Measurements from ENCODE around the gene NRM. TPM values are rescaled to one million over a fixed set of nuclear protein-coding genes. Genes with fewer than 3 reads are reported as not detected.
A peak's percentile ranks its signal among the peaks of the same experiment; 100 is the strongest.

The NRM gene
- total RNA-seq, 1 donor from 2014 or later = 6.1 TPM

DNA sequence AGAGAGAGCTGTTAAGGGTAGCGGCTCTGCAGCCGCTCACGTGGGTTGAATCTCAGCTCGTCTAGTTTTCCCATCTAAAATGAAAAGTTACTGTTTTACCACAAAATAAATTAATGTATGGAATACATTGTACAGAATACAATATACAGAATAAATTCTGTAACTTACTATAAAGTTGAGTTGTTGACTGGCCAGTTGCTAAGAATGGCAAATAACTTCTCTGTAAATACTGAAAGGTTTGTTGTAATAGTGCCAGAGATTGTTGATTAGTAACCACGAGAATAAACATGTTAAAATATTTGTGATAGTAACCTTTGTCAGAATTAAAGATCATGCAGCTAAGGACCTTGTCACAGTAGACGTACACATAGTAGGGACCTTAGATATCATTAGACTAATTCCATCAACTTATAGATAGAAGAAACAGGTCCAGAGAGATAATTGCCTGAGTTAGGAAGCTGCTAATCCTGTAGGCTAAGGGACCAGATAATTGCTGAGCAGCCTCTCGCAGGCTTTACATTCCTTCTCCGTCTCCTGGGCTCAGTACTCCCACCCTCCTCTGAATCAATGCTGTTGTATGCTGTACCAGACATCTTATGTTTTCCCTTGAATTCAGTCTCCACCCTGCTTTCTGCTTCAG lies 544 bp upstream of the NRM start:
- DNase-seq (ENCODE audit: extremely low spot score in 2 of 2) = no peak
- intact Hi-C loops (cut with DNase I) = no loop called here
- Histone ChIP-seq H3K27me3 (no peaks in the 10 kb centered on the region), H3K36me3 (no peaks in the 10 kb centered on the region), H3K27ac (peak overlapping the region; percentile 92), H3K4me3 (peak overlapping the region; percentile 55 to 76), H3K9me3 (no peaks in the 10 kb centered on the region), H3K4me1 (peaks cover 29% of the 10 kb centered on the region)
- TF ChIP-seq, protein P1, sequence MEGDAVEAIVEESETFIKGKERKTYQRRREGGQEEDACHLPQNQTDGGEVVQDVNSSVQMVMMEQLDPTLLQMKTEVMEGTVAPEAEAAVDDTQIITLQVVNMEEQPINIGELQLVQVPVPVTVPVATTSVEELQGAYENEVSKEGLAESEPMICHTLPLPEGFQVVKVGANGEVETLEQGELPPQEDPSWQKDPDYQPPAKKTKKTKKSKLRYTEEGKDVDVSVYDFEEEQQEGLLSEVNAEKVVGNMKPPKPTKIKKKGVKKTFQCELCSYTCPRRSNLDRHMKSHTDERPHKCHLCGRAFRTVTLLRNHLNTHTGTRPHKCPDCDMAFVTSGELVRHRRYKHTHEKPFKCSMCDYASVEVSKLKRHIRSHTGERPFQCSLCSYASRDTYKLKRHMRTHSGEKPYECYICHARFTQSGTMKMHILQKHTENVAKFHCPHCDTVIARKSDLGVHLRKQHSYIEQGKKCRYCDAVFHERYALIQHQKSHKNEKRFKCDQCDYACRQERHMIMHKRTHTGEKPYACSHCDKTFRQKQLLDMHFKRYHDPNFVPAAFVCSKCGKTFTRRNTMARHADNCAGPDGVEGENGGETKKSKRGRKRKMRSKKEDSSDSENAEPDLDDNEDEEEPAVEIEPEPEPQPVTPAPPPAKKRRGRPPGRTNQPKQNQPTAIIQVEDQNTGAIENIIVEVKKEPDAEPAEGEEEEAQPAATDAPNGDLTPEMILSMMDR (IDR thresholded peaks at IDR 0.05) = no peak
- TF ChIP-seq POLR2AphosphoS5 (IDR thresholded peaks at IDR 0.05; ENCODE audit: insufficient read depth in 1 of 2, low read depth in 1 of 2) (no peak), POLR2A (IDR thresholded peaks at IDR 0.05) (no peak)

DNA sequence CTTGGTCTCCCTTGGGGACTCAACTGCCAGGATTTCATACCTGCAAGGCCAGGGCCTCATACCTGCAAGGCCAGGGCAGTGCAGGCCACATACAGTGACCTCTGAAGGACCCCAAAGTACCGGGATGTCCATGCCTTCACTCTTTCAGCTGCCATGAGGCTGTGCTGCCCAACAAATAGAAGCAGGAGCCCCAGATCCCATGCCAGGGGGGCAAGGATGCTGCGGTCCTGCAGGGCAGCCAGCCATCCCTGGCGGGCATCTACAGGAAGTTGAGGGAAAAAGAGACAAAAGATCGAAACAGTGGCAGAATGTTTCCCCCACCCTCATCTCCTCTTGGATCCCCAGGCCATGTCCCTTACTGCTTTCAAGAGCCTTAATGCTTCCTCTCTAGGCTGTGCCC lies 799 bp downstream of the NRM start:
- Histone ChIP-seq H3K4me3 (peak overlapping the region; percentile 55 to 76), H3K9me3 (no peaks in the 10 kb centered on the region), H3K4me1 (peaks cover 41% of the 10 kb centered on the region), H3K36me3 (no peaks in the 10 kb centered on the region), H3K27ac (peak overlapping the region; percentile 92), H3K27me3 (no peaks in the 10 kb centered on the region)
- no peak for DNase-seq (ENCODE audit: extremely low spot score in 2 of 2)
- TF ChIP-seq POLR2A (IDR thresholded peaks at IDR 0.05) = no peak
- TF ChIP-seq, protein P1 (IDR thresholded peaks at IDR 0.05) = no peak
- no peak for TF ChIP-seq POLR2AphosphoS5 (IDR thresholded peaks at IDR 0.05; ENCODE audit: insufficient read depth in 1 of 2, low read depth in 1 of 2)
- intact Hi-C loops (cut with DNase I) = loop anchor here (10.0 kb wide), 2 partner anchors 75 to 195 kb away; partner anchors contain the start of genes DDR1, MRPS18B and PPP1R10

DNA sequence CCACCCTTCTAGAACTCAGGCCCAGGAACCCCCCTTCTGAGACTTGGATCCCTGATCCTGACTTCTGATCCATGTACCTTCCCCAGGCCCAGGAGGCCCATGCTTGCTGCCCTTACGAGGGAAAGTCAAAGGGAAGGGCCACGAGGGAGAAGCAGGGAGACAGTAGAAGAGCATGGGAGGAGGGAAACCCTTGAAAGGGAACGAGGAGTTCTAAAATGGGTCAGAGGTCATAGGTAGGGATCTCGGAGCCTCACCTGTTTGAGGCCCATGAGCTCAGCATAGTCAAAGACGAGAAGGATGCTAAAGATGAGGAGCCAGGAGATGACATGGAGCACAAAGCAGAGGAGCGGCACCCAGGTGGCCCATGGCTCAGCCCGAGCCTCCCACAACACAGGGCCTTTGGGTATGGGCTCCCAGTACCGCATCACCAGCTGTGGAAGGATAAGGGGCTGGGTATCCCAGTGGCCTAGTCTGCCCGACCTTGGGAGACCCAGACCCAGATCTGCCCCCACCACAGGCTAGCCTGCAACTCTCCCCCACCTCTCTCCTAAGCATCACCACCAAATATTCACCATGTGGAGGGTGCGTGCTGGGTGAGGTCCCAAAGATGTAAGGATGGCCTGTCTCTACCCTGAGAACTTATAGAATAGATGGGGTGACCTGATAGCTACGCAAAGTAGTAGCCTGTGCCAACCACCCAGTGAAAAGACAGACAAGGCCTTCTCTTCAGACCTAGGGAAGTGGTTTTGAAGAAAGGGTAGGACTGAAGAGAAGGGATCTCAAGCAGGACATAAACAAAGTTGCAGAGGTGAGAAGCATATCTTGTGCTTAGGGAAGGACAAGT lies 1.5 kb downstream of the NRM start:
- peaks cover 48% of the 10 kb centered on the region for H3K4me1 ChIP-seq
- H3K36me3 ChIP-seq = no peaks in the 10 kb centered on the region
- TF ChIP-seq POLR2AphosphoS5 (IDR thresholded peaks at IDR 0.05; ENCODE audit: insufficient read depth in 1 of 2, low read depth in 1 of 2) (no peak), POLR2A (IDR thresholded peaks at IDR 0.05) (no peak)
- intact Hi-C loops (cut with DNase I) = loop anchor here (10.0 kb wide), 2 partner anchors 74 to 196 kb away; partner anchors contain the start of genes DDR1, MRPS18B and PPP1R10
- H3K9me3 ChIP-seq = no peaks in the 10 kb centered on the region
- H3K27ac ChIP-seq = peak overlapping the region; percentile 92
- H3K4me3 ChIP-seq = peak overlapping the region; percentile 55 to 76
- H3K27me3 ChIP-seq = no peaks in the 10 kb centered on the region
- no peak for DNase-seq (ENCODE audit: extremely low spot score in 2 of 2)

DNA sequence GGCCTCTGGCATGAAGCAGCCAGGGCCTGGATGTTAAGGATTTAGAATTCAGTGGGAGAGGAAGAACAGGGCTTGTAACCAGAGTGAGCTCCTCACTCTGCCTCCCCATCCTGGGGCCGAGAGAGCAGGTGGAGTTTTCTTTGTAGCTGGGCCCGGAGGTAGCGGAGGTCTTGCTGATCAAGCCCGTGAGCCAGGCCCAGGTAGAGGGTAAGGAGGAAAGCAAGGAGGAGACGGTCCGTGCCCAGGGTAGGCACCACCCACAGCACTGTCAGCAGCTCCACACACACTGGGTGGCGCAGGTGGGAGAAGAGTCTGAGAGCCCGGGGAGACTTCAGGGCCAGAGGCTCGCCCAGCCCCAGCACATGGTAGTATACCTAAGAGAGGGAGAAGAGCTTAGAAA lies 2.2 kb downstream of the NRM start:
- Histone ChIP-seq H3K4me1 (peaks cover 55% of the 10 kb centered on the region), H3K27me3 (no peaks in the 10 kb centered on the region), H3K4me3 (peak overlapping the region in 1 of 2 donors; percentile 93), H3K9me3 (no peaks in the 10 kb centered on the region), H3K36me3 (no peaks in the 10 kb centered on the region), H3K27ac (peak overlapping the region; percentile 92)
- no peak for DNase-seq (ENCODE audit: extremely low spot score in 2 of 2)
- intact Hi-C loops (cut with DNase I) = loop anchor here (10.0 kb wide), 2 partner anchors 74 to 196 kb away; partner anchors contain the start of genes DDR1, MRPS18B and PPP1R10
- TF ChIP-seq POLR2AphosphoS5 (IDR thresholded peaks at IDR 0.05; ENCODE audit: insufficient read depth in 1 of 2, low read depth in 1 of 2) (no peak), POLR2A (IDR thresholded peaks at IDR 0.05) (no peak)
- TF ChIP-seq, protein P1 (IDR thresholded peaks at IDR 0.05) = no peak

DNA sequence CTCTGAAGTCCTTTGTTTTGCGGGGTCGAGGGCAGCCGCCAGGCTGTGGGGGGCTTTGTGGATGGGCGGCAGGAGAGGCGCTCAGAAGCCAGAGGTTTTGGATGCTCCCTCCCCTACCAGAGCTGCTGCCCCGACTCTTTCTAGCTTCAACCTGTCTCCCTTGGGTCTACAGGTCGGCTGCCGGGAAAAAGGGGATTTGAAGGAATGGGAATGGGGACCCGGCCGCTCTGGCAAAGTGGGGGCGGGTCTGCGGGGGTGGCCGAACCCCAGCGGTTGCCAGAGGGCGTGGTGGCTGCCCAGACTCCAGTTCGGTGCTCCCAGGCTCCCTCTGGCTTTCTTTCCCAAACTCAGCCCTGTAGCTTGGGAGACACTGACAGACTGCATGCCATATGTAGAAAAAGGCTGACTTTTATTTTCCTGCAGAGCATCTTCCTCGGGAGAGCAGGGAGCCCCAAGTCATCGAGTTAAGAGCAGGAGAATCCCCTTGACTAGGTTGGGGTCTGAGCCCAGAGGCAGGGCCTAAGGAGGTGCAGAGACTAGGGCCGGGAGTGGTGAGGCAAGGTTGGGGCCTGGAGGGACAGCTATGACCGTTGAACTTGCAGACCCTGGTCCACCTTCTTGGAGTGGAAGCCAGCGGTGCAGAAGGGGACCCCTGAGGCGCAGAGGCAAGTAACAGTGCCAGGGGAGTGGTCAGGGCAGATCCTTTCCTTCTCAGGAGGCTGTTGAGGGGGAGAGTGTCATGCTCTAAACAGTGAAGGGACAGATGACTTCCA lies 2.9 kb downstream of the NRM start:
- TF ChIP-seq, protein P1 (IDR thresholded peaks at IDR 0.05) = peak in 1 of 3 experiments; percentile 20
- peak in 1 of 2 donors; percentile 2 for TF ChIP-seq POLR2AphosphoS5 (IDR thresholded peaks at IDR 0.05; ENCODE audit: insufficient read depth in 1 of 2, low read depth in 1 of 2)
- TF ChIP-seq POLR2A (IDR thresholded peaks at IDR 0.05) = no peak
- no peaks in the 10 kb centered on the region for H3K36me3 ChIP-seq
- DNase-seq (ENCODE audit: extremely low spot score in 2 of 2) = no peak
- intact Hi-C loops (cut with DNase I) = loop anchor here (2.0 to 10.0 kb wide), 3 partner anchors 33 to 197 kb away; partner anchors contain the start of genes DDR1, MRPS18B, PPP1R10 and TUBB
- H3K4me3 ChIP-seq = peak overlapping the region; percentile 93 to 97
- H3K27ac ChIP-seq = peak overlapping the region; percentile 92
- peaks cover 62% of the 10 kb centered on the region for H3K4me1 ChIP-seq
- H3K9me3 ChIP-seq = no peaks in the 10 kb centered on the region
- no peaks in the 10 kb centered on the region for H3K27me3 ChIP-seq
